ENCODE measurements around the gene APLP2. TPM values are rescaled to one million over a fixed set of nuclear protein-coding genes. Genes with fewer than 3 reads are reported as not detected.

Gene APLP2
- polyA plus RNA-seq, 1 donor from 2014 or later, result 226 TPM

- Histone ChIP-seq H2AFZ (ENCODE audit: low read depth, low read length) (no peak overlapping the region), H4K20me1 (ENCODE audit: insufficient read depth) (no peaks in the 10 kb centered on the region), H3K9me3 (ENCODE audit: low read length) (no peaks in the 10 kb centered on the region), H3K27ac (ENCODE audit: low read length) (no peak overlapping the region), H3K79me2 (replicated peaks; ENCODE audit: insufficient read depth, low read length) (peaks cover 12% of the 10 kb centered on the region), H3K4me3 (ENCODE audit: low read length) (no peak overlapping the region), H3F3A (ENCODE audit: insufficient read depth, low read length, poor library complexity, severe bottlenecking) (no peaks in the 10 kb centered on the region), H3K4me2 (ENCODE audit: low read length) (no peak overlapping the region), H3K36me3 (ENCODE audit: insufficient read depth, low read length) (no peaks in the 10 kb centered on the region), H3K9ac (ENCODE audit: low read length) (no peak overlapping the region), H3K9me2 (ENCODE audit: insufficient read depth, low read length) (no peaks in the 10 kb centered on the region), H3K27me3 (ENCODE audit: insufficient read depth, low read depth, low read length) (no peaks in the 10 kb centered on the region)
- no peak for TF ChIP-seq POLR2AphosphoS5 (IDR thresholded peaks at IDR 0.05)
- TF ChIP-seq TAF1 (IDR thresholded peaks at IDR 0.05; ENCODE audit: low read depth), result no peak
- TF ChIP-seq CTCF (IDR thresholded peaks at IDR 0.05; ENCODE audit: poor library complexity, severe bottlenecking), result no peak
- TF ChIP-seq EZH2 (IDR thresholded peaks at IDR 0.05; ENCODE audit: borderline replicate concordance, insufficient read depth, low read length, poor library complexity, severe bottlenecking), result no peak
- no peak for TF ChIP-seq RAD21 (conservative IDR thresholded peaks at IDR 0.05)
- TF ChIP-seq REST (IDR thresholded peaks at IDR 0.05; ENCODE audit: borderline replicate concordance), result no peak
- TF ChIP-seq MXI1 (conservative IDR thresholded peaks at IDR 0.05; ENCODE audit: poor library complexity, severe bottlenecking), result no peak
- no peak for TF ChIP-seq EP300 (conservative IDR thresholded peaks at IDR 0.05; ENCODE audit: poor library complexity, severe bottlenecking)
- no peak for TF ChIP-seq SMC3 (conservative IDR thresholded peaks at IDR 0.05; ENCODE audit: poor library complexity)
These were observed 45.5 kb downstream of the APLP2 start for GRCh38 chr11:130115218-130115617.

- no peak overlapping the region for H3K4me2 ChIP-seq (ENCODE audit: low read length)
- H4K20me1 ChIP-seq (ENCODE audit: insufficient read depth), result no peaks in the 10 kb centered on the region
- peaks cover 13% of the 10 kb centered on the region for H3K79me2 ChIP-seq (replicated peaks; ENCODE audit: insufficient read depth, low read length)
- no peaks in the 10 kb centered on the region for H3K9me3 ChIP-seq (ENCODE audit: low read length)
- H3F3A ChIP-seq (ENCODE audit: insufficient read depth, low read length, poor library complexity, severe bottlenecking), result no peaks in the 10 kb centered on the region
- no peak overlapping the region for H3K4me3 ChIP-seq (ENCODE audit: low read length)
- H3K9me2 ChIP-seq (ENCODE audit: insufficient read depth, low read length), result no peaks in the 10 kb centered on the region
- H2AFZ ChIP-seq (ENCODE audit: low read depth, low read length), result no peak overlapping the region
- TF ChIP-seq SMC3 (conservative IDR thresholded peaks at IDR 0.05; ENCODE audit: poor library complexity) (no peak), POLR2AphosphoS5 (IDR thresholded peaks at IDR 0.05) (no peak), TAF1 (IDR thresholded peaks at IDR 0.05; ENCODE audit: low read depth) (no peak), REST (IDR thresholded peaks at IDR 0.05; ENCODE audit: borderline replicate concordance) (no peak)
- H3K27ac ChIP-seq (ENCODE audit: low read length), result no peak overlapping the region
- no peak overlapping the region for H3K9ac ChIP-seq (ENCODE audit: low read length)
- no peaks in the 10 kb centered on the region for H3K27me3 ChIP-seq (ENCODE audit: insufficient read depth, low read depth, low read length)
- H3K36me3 ChIP-seq (ENCODE audit: insufficient read depth, low read length), result peaks cover 2% of the 10 kb centered on the region
These were observed 48.5 kb downstream of the APLP2 start for GRCh38 chr11:130118165-130118564.

Data from neural cell (in vitro differentiated cells).